OCI-LY1 (cell line): ENCODE results near the gene TMEM59.
"Not testable (repeated sequence)": the region's sequence is repeated elsewhere in the genome, so short reads cannot be mapped to it uniquely, and the experiment has no call there.

ENCODE experiments used
- EZH2 ChIP-seq: fragments of 200-600 bp; sonication (generic), shearing (Covaris generic); IDR thresholded peaks from 2 replicates; pipeline ENCODE4 v1.8.0; 2017; ENCODE audit warnings: borderline replicate concordance, mixed run types, mild to moderate bottlenecking, antibody characterized with exemption, low read length, moderate library complexity, mixed read lengths
- TF ChIP-seq, protein P1 (sequence below): fragments of 200-600 bp; sonication (generic), shearing (Covaris generic); IDR thresholded peaks from 2 replicates; pipeline ENCODE4 v1.5.1; 2017; ENCODE audit warnings: mild to moderate bottlenecking, antibody characterized with exemption, low read length, moderate library complexity, mixed read lengths

DNA sequence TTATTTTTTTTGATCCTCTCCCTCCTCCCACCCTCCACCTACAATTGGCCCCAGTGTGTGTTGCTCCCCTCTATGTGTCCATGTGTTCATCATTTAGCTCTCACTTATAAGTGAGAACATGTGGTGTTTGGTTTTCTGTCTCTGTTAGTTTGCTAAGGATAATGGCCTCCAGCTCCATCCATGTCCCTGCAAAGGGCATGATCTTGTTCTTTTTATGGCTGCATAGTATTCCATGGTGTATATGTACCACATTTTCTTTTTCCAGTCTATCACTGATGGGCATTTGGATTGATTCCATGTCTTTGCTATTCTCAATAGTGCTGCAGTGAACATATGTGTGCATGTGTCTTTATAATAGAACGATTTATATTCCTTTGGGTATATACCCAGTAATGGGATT, 28.2 kb downstream of the TMEM59 start:
- TF ChIP-seq, protein P1, sequence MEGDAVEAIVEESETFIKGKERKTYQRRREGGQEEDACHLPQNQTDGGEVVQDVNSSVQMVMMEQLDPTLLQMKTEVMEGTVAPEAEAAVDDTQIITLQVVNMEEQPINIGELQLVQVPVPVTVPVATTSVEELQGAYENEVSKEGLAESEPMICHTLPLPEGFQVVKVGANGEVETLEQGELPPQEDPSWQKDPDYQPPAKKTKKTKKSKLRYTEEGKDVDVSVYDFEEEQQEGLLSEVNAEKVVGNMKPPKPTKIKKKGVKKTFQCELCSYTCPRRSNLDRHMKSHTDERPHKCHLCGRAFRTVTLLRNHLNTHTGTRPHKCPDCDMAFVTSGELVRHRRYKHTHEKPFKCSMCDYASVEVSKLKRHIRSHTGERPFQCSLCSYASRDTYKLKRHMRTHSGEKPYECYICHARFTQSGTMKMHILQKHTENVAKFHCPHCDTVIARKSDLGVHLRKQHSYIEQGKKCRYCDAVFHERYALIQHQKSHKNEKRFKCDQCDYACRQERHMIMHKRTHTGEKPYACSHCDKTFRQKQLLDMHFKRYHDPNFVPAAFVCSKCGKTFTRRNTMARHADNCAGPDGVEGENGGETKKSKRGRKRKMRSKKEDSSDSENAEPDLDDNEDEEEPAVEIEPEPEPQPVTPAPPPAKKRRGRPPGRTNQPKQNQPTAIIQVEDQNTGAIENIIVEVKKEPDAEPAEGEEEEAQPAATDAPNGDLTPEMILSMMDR = not testable (repeated sequence)
- not testable (repeated sequence) for TF ChIP-seq EZH2
